HepG2 (cell line): Measurements from ENCODE around the gene PSMC1. TPM values are rescaled to one million over a fixed set of nuclear protein-coding genes. Genes with fewer than 3 reads are reported as not detected.

ENCODE experiments used
- ATAC-seq: fragments of 200-7000 bp; cut with Tn5 transposase; 3 replicates; pipeline ENCODE4 v1.9.1; 2020; ENCODE audit warnings: mild to moderate bottlenecking, moderate library complexity
- BruUV-seq: library from RNA; stranded (reverse); fragments of 400-500 nt; replicated peaks from 2 replicates; lab custom pipeline; 2021; lab: Mats Ljungman, UMichigan
- CTCF ChIA-PET: fragments of 300-600 bp; formaldehyde crosslinking; extraction: SDS; loops from one replicate; lab custom pipeline; 2021; ENCODE audit warnings: low total read pairs, inconsistent platforms, low intra/inter-chr PET ratio; lab: Yijun Ruan, JAX
- POLR2A ChIA-PET: fragments of 350-600 bp; sonication (Branson Sonifier 250); formaldehyde crosslinking; loops from one replicate; lab custom pipeline; 2020; ENCODE audit warnings: antibody characterized with exemption, inconsistent platforms; lab: Yijun Ruan, JAX
- DNase-seq: peaks from one replicate; pipeline ENCODE4 v3.0.0-alpha.2; 2015; ENCODE audit warnings: low spot score
- FAIRE-seq: peaks from 3 replicates; lab custom pipeline; 2011; peaks lifted over from hg19 to GRCh38; lab: Jason Lieb, UNC
- H2AFZ ChIP-seq: one replicate; pipeline ENCODE4 v1.6.1; 2011; ENCODE audit warnings: low read length, inconsistent platforms
- H3K27ac ChIP-seq: fragments of 300-600 bp; 3 replicates; pipeline ENCODE4 v1.8.0; 2011; ENCODE audit warnings: mixed run types, mild to moderate bottlenecking, mixed read lengths, low read length, inconsistent platforms; ENCODE audit not compliant: insufficient read depth; ENCODE audit errors: extremely low read length
- H3K27me3 ChIP-seq, 2 experiments: fragments of 200-600 bp in 1 of 2; 2 replicates in 1 of 2; 3 replicates in 1 of 2; pipeline versions ENCODE4 v1.6.0 to v1.8.0; 2011; ENCODE audit warnings: low read length in 2 of 2, mild to moderate bottlenecking in 2 of 2, moderate library complexity in 2 of 2, inconsistent platforms in 1 of 2; ENCODE audit not compliant: insufficient read depth in 2 of 2, control insufficient read depth in 1 of 2
- H3K36me3 ChIP-seq, 2 experiments: fragments of 200-600 bp in 1 of 2; replicated peaks in 1 of 2; 2 replicates in 1 of 2; 3 replicates in 1 of 2; pipeline versions ENCODE4 v1.5.1 to v1.8.0; 2011; ENCODE audit warnings: low read length in 2 of 2, inconsistent platforms in 1 of 2; ENCODE audit not compliant: insufficient read depth in 2 of 2, control insufficient read depth in 1 of 2
- H3K4me1 ChIP-seq: 2 replicates; pipeline ENCODE4 v1.5.1; 2012; ENCODE audit warnings: low read length, inconsistent platforms; ENCODE audit not compliant: insufficient read depth
- H3K4me2 ChIP-seq: 2 replicates; pipeline ENCODE4 v1.6.0; 2011; ENCODE audit warnings: low read depth, low read length, inconsistent platforms
- H3K4me3 ChIP-seq, 3 experiments: fragments of 200-600 bp in 1 of 3; sonication (generic), shearing (Covaris generic) in 1 of 3; replicated peaks in 1 of 3; 2 replicates each; pipeline ENCODE4 v1.5.1; 2011 to 2016; ENCODE audit warnings: low read length in 3 of 3, inconsistent platforms in 2 of 3, low read depth in 2 of 3, mild to moderate bottlenecking in 2 of 3, control low read depth in 1 of 3, mixed read lengths in 1 of 3; ENCODE audit not compliant: insufficient read depth in 1 of 3
- H3K79me2 ChIP-seq: one replicate; pipeline ENCODE4 v1.6.1; 2011; ENCODE audit warnings: low read length, inconsistent platforms; ENCODE audit not compliant: insufficient read depth
- H3K9ac ChIP-seq: 2 replicates; pipeline ENCODE4 v1.6.0; 2011; ENCODE audit warnings: mild to moderate bottlenecking, low read depth, low read length, inconsistent platforms; ENCODE audit not compliant: insufficient read depth
- H3K9me3 ChIP-seq: 2 replicates; pipeline ENCODE4 v1.5.1; 2012; ENCODE audit warnings: mild to moderate bottlenecking, low read length
- H4K20me1 ChIP-seq: 2 replicates; pipeline ENCODE4 v1.6.0; 2011; ENCODE audit warnings: inconsistent platforms, mild to moderate bottlenecking, low read length, moderate library complexity; ENCODE audit not compliant: insufficient read depth
- POLR2AphosphoS5 ChIP-seq: IDR thresholded peaks from 2 replicates; pipeline ENCODE4 v1.6.1; 2012; ENCODE audit warnings: low read depth, low read length
- ZKSCAN8 ChIP-seq: IDR thresholded peaks from 2 replicates; pipeline ENCODE4 v1.6.1; 2016; ENCODE audit warnings: borderline replicate concordance, missing genetic modification reagents, missing compliant biosample characterization
- ZMYM3 ChIP-seq: sonication (generic); formaldehyde crosslinking; IDR thresholded peaks from 2 replicates; pipeline ENCODE4 v1.5.1; 2020; ENCODE audit warnings: mild to moderate bottlenecking, missing genetic modification reagents
- WGBS: methylation state at CpG from one replicate; pipeline ENCODE4 v1.1.6; 2017; ENCODE audit warnings: low lambda C conversion rate; 5-methylcytosine and 5-hydroxymethylcytosine counted together
- in situ Hi-C: cut with HindIII; loops from 2 replicates; pipeline ENCODE4 v1.10.0; 2017; ENCODE audit warnings: low pct_unique_long_range_greater_than_20kb; ENCODE audit not compliant: extremely low pct_ligation_motif_present
- intact Hi-C: fragments of 100-400 bp; cut with micrococcal nuclease; formaldehyde crosslinking; loops from one replicate; pipeline ENCODE4 v1.10.0; 2022; ENCODE audit not compliant: unreplicated experiment
- polyA plus RNA-seq, 8 experiments: library from polyadenylated mRNA; depleted of rRNA in 3 of 8; stranded (reverse) in 7 of 8; unstranded in 1 of 8; fragments of >200 nt; fragmentation: Illumina TruSeq in 4 of 8; extraction: Trizol in 4 of 8; gene quantifications; 2 replicates each; pipeline versions ENCODE4 v1.2.1 to v1.2.3, GENCODE V29; 2011 to 2016; ENCODE audit warnings: low read depth in 4 of 8, missing spikeins in 1 of 8, mixed read lengths in 1 of 8; ENCODE audit not compliant: insufficient read depth in 1 of 8
- total RNA-seq, 5 experiments: library from RNA; depleted of rRNA; stranded (reverse); fragments of >200 nt; fragmentation: Illumina TruSeq; extraction: Trizol; gene quantifications; 2 replicates each; pipeline ENCODE4 v1.2.3, GENCODE V29; 2016; ENCODE audit warnings: low read depth in 1 of 5

Gene PSMC1
- total and polyA plus RNA-seq, 2 of the 13 experiments (the other 11 are each of a cell fraction or from before 2014, with no cell fraction given): 48.6 to 167 TPM

DNA sequence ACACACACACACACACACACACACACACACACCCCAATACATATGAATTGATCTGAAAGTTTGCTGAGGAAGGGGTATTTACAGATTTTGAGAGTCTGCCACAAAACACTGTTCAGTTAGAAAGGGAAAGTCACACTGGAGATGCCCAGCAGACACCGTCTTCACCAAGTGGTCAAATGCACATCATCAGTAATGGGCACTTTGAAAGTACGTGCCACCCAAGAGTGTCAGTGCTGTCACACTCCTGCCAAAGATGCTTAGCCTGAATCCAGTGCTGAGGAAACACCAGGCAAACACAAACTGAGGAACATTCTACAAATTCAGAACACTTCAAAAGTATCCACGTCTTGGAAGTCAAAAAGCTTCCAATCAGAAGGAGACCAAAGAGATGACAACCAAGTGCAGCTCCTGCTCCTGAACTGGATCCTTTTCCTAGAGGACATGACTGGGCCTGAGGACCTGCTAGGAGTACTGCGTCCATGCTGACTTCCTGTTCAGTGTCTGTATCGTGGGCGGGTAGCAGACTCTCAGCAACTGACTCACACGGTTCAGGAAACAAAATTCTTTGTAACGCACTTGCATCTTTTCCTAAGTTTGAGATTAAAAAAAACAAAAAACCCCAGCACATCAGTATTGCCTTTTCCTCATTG, 18.6 kb downstream of the PSMC1 start:
- no peaks in the 10 kb centered on the region for H3K9me3 ChIP-seq
- FAIRE-seq (no peak), ATAC-seq (no peak; the same call in 2 of the 3 replicates)
- H3K9ac ChIP-seq: no peak overlapping the region
- H3K4me2 ChIP-seq: no peak overlapping the region
- no peak overlapping the region for H2AFZ ChIP-seq
- CTCF ChIA-PET: no interaction called here
- no peak overlapping the region for H3K27ac ChIP-seq
- no peaks in the 10 kb centered on the region for H3K79me2 ChIP-seq
- peaks cover 13 to 50% of the 10 kb centered on the region in 2 experiments for H3K36me3 ChIP-seq
- intact Hi-C loops: no loop called here
- in situ Hi-C loops: no loop called here
- 0 out of 2 replicates have a peak, but pooled peaks have one; percentile 13 for TF ChIP-seq POLR2AphosphoS5
- TF ChIP-seq ZKSCAN8 (CRISPR knock-in tag): no peak
- TF ChIP-seq, all 625 proteins: peak for 1
- POLR2A ChIA-PET: no interaction called here
- TSS peak; percentile 25 for BruUV-seq
- no peak overlapping the region for H3K4me3 ChIP-seq
- H3K27me3 ChIP-seq: no peaks in the 10 kb centered on the region
- no peak for DNase-seq
- no peaks in the 10 kb centered on the region for H4K20me1 ChIP-seq
- no peaks in the 10 kb centered on the region for H3K4me1 ChIP-seq
- 98% methylated on average over 8 of the region's 8 CpGs for WGBS

- ATAC-seq (0 out of 3 replicates have a peak, but pooled peaks have one; percentile 4), DNase-seq (no peak), FAIRE-seq (no peak)
- H3K4me1 ChIP-seq: no peaks in the 10 kb centered on the region
- no peak overlapping the region for H3K4me2 ChIP-seq
- H2AFZ ChIP-seq: no peak overlapping the region
- no peaks in the 10 kb centered on the region for H3K9me3 ChIP-seq
- intact Hi-C loops: no loop called here
- ChIA-PET POLR2A (no interaction called here), CTCF (no interaction called here)
- no peak overlapping the region for H3K9ac ChIP-seq
- BruUV-seq: no TSS peak
- no peak for TF ChIP-seq ZMYM3 (CRISPR knock-in tag)
- H3K27ac ChIP-seq: no peak overlapping the region
- in situ Hi-C loops: no loop called here
- H3K36me3 ChIP-seq: peaks cover 10 to 50% of the 10 kb centered on the region in 2 experiments
- H4K20me1 ChIP-seq: no peaks in the 10 kb centered on the region
- H3K79me2 ChIP-seq: no peaks in the 10 kb centered on the region
- WGBS: 96% methylated on average over 6 of the region's 9 CpGs
- H3K4me3 ChIP-seq: no peak overlapping the region
- no peaks in the 10 kb centered on the region for H3K27me3 ChIP-seq
Observed at GRCh38 chr14:90275458-90275814, 19.1 kb downstream of the PSMC1 start.
